ENCODE measurements around the gene CUL1. TPM values are rescaled to one million over a fixed set of nuclear protein-coding genes. Genes with fewer than 3 reads are reported as not detected.

CUL1 gene
- total RNA-seq, 1 experiment from 2014 or later: 43.6 TPM

- no peak for TF ChIP-seq EZH2phosphoT487 (IDR thresholded peaks at IDR 0.05; ENCODE audit: borderline replicate concordance, low read length)
- no peak for TF ChIP-seq EZH2 (IDR thresholded peaks at IDR 0.05; ENCODE audit: low read length, unreplicated experiment)
- no peak for TF ChIP-seq CTCF (conservative IDR thresholded peaks at IDR 0.05; ENCODE audit: low read depth, low read length)
- no peak for ATAC-seq
- intact Hi-C loops (cut with micrococcal nuclease): no loop called here
- Histone ChIP-seq H2AFZ (ENCODE audit: low read length) (no peak overlapping the region), H3K4me2 (ENCODE audit: low read length) (no peak overlapping the region), H3K9ac (ENCODE audit: low read length) (no peak overlapping the region), H4K20me1 (ENCODE audit: low read length) (peaks cover 5% of the 10 kb centered on the region; the same call in 1 of the 2 replicates), H3K27ac (ENCODE audit: low read length) (no peak overlapping the region), H3K9me3 (ENCODE audit: low read length) (no peaks in the 10 kb centered on the region), H3K36me3 (ENCODE audit: low read depth, low read length) (peaks cover 28% of the 10 kb centered on the region), H3K79me2 (ENCODE audit: low read length) (no peaks in the 10 kb centered on the region), H3K4me3 (ENCODE audit: low read length) (no peak overlapping the region), H3K27me3 (ENCODE audit: low read length) (no peaks in the 10 kb centered on the region), H3K4me1 (ENCODE audit: insufficient read depth, low read length) (peaks cover 14% of the 10 kb centered on the region), H3K9me2 (replicated peaks; ENCODE audit: low read length) (no peaks in the 10 kb centered on the region), H3F3A (ENCODE audit: low read length, unreplicated experiment) (peaks cover 6% of the 10 kb centered on the region)
- CTCF ChIA-PET: no interaction called here
- DNase-seq: no peak
- POLR2A ChIA-PET (ENCODE audit: unreplicated experiment): no interaction called here
- no TSS peak for BruUV-seq (replicated peaks)
These were observed 122.7 kb downstream of the CUL1 start for GRCh38 chr7:148821422-148821821.

GRCh38 chr7:148824864-148825263 is 126.2 kb downstream of the CUL1 start:
- H3K9ac ChIP-seq (ENCODE audit: low read length): no peak overlapping the region
- H3K4me3 ChIP-seq (ENCODE audit: low read length): no peak overlapping the region
- H3F3A ChIP-seq (ENCODE audit: low read length, unreplicated experiment): no peaks in the 10 kb centered on the region
- H3K27me3 ChIP-seq (ENCODE audit: low read length): no peaks in the 10 kb centered on the region
- intact Hi-C loops (cut with micrococcal nuclease): no loop called here
- no TSS peak for BruUV-seq (replicated peaks)
- no peak overlapping the region for H2AFZ ChIP-seq (ENCODE audit: low read length)
- POLR2A ChIA-PET (ENCODE audit: unreplicated experiment): no interaction called here
- CTCF ChIA-PET: no interaction called here
- ATAC-seq (no peak), DNase-seq (no peak)
- H3K4me2 ChIP-seq (ENCODE audit: low read length): no peak overlapping the region
- H3K79me2 ChIP-seq (ENCODE audit: low read length): no peaks in the 10 kb centered on the region
- TF ChIP-seq CTCF (conservative IDR thresholded peaks at IDR 0.05; ENCODE audit: low read depth, low read length) (no peak), EZH2 (IDR thresholded peaks at IDR 0.05; ENCODE audit: low read length, unreplicated experiment) (no peak), EZH2phosphoT487 (IDR thresholded peaks at IDR 0.05; ENCODE audit: borderline replicate concordance, low read length) (no peak)
- peaks cover 12% of the 10 kb centered on the region for H3K4me1 ChIP-seq (ENCODE audit: insufficient read depth, low read length)
- H4K20me1 ChIP-seq (ENCODE audit: low read length): peaks cover 4% of the 10 kb centered on the region; the same call in 1 of the 2 replicates
- no peak overlapping the region for H3K27ac ChIP-seq (ENCODE audit: low read length)
- no peaks in the 10 kb centered on the region for H3K9me2 ChIP-seq (replicated peaks; ENCODE audit: low read length)
- H3K36me3 ChIP-seq (ENCODE audit: low read depth, low read length): peaks cover 32% of the 10 kb centered on the region
- H3K9me3 ChIP-seq (ENCODE audit: low read length): no peaks in the 10 kb centered on the region

GRCh38 chr7:148825338-148825737 is 126.6 kb downstream of the CUL1 start:
- CTCF ChIA-PET: no interaction called here

More at GRCh38 chr7:148825338-148825737, 126.6 kb downstream of the CUL1 start:
- intact Hi-C loops (cut with micrococcal nuclease): no loop called here
- Histone ChIP-seq H3K79me2 (ENCODE audit: low read length) (no peaks in the 10 kb centered on the region), H3K4me1 (ENCODE audit: insufficient read depth, low read length) (peaks cover 8% of the 10 kb centered on the region), H3K9ac (ENCODE audit: low read length) (no peak overlapping the region), H3K36me3 (ENCODE audit: low read depth, low read length) (peaks cover 34% of the 10 kb centered on the region), H3K9me2 (replicated peaks; ENCODE audit: low read length) (no peaks in the 10 kb centered on the region), H3K4me3 (ENCODE audit: low read length) (no peak overlapping the region), H3K27ac (ENCODE audit: low read length) (no peak overlapping the region), H4K20me1 (ENCODE audit: low read length) (no peaks in the 10 kb centered on the region), H3K27me3 (ENCODE audit: low read length) (no peaks in the 10 kb centered on the region), H3F3A (ENCODE audit: low read length, unreplicated experiment) (no peaks in the 10 kb centered on the region), H3K4me2 (ENCODE audit: low read length) (no peak overlapping the region), H3K9me3 (ENCODE audit: low read length) (no peaks in the 10 kb centered on the region), H2AFZ (ENCODE audit: low read length) (no peak overlapping the region)
- BruUV-seq (replicated peaks): no TSS peak
- DNase-seq (no peak), ATAC-seq (no peak)
- TF ChIP-seq CTCF (conservative IDR thresholded peaks at IDR 0.05; ENCODE audit: low read depth, low read length): no peak
- no peak for TF ChIP-seq EZH2 (IDR thresholded peaks at IDR 0.05; ENCODE audit: low read length, unreplicated experiment)
- POLR2A ChIA-PET (ENCODE audit: unreplicated experiment): no interaction called here

All from PC-3 (cell line).